ENCODE data around the gene SIL1.
"Not testable (repeated sequence)": the region's sequence is repeated elsewhere in the genome, so short reads cannot be mapped to it uniquely, and the experiment has no call there.

Gene SIL1

GRCh38 chr5:139137697-139138096 is 60.5 kb downstream of the SIL1 start:
- no peak for DNase-seq

GRCh38 chr5:139134906-139135305 is 63.3 kb downstream of the SIL1 start:
- no peak for DNase-seq

GRCh38 chr5:139133282-139133681 is 64.9 kb downstream of the SIL1 start:
- DNase-seq = no peak

GRCh38 chr5:139132515-139132914 is 65.7 kb downstream of the SIL1 start:
- no peak for DNase-seq

GRCh38 chr5:139131921-139132432 is 66.2 kb downstream of the SIL1 start:
- no peak for DNase-seq

GRCh38 chr5:139131465-139131864 is 66.7 kb downstream of the SIL1 start:
- DNase-seq = no peak

GRCh38 chr5:139131062-139131461 is 67.1 kb downstream of the SIL1 start:
- DNase-seq = no peak

GRCh38 chr5:139130214-139130613 is 68.0 kb downstream of the SIL1 start:
- no peak for DNase-seq

- DNase-seq = no peak
Observed at GRCh38 chr5:139126711-139127111, 71.5 kb downstream of the SIL1 start.

GRCh38 chr5:139125991-139126390 is 72.2 kb downstream of the SIL1 start:
- no peak for DNase-seq

GRCh38 chr5:139124774-139125520 is 73.2 kb downstream of the SIL1 start:
- DNase-seq = no peak

- DNase-seq = no peak
Observed at GRCh38 chr5:139121120-139121519, 77.0 kb downstream of the SIL1 start.

- no peak for DNase-seq
Observed at GRCh38 chr5:139120521-139120920, 77.6 kb downstream of the SIL1 start.

GRCh38 chr5:139118804-139119203 is 79.4 kb downstream of the SIL1 start:
- DNase-seq = no peak

GRCh38 chr5:139117342-139117884 is 80.8 kb downstream of the SIL1 start:
- no peak for DNase-seq

- no peak for DNase-seq
Observed at GRCh38 chr5:139116100-139116655, 82.0 kb downstream of the SIL1 start.

GRCh38 chr5:139113892-139114291 is 84.3 kb downstream of the SIL1 start:
- no peak for DNase-seq

- not testable (repeated sequence) for DNase-seq
Observed at GRCh38 chr5:139112362-139112761, 85.8 kb downstream of the SIL1 start.

GRCh38 chr5:139110526-139111168 is 87.5 kb downstream of the SIL1 start:
- no peak for DNase-seq

- no peak for DNase-seq
Observed at GRCh38 chr5:139108063-139108824, 89.9 kb downstream of the SIL1 start.

GRCh38 chr5:139105621-139106071 is 92.5 kb downstream of the SIL1 start:
- no peak for DNase-seq

- DNase-seq = no peak
Observed at GRCh38 chr5:139104577-139105276, 93.4 kb downstream of the SIL1 start.

Measured in NK-92 treated with Interleukin-12 subunit alpha and Interleukin-12 subunit beta, amount 100 ng/mL, for 24 hours (cell line).